ENCODE data around the gene SLC39A1. TPM values are rescaled to one million over a fixed set of nuclear protein-coding genes. Genes with fewer than 3 reads are reported as not detected.
"Not testable (repeated sequence)": the region's sequence is repeated elsewhere in the genome, so short reads cannot be mapped to it uniquely, and the experiment has no call there.

Gene SLC39A1
- total and polyA plus RNA-seq, 4 donors, result 73.4 to 247 (median 122) TPM

DNA sequence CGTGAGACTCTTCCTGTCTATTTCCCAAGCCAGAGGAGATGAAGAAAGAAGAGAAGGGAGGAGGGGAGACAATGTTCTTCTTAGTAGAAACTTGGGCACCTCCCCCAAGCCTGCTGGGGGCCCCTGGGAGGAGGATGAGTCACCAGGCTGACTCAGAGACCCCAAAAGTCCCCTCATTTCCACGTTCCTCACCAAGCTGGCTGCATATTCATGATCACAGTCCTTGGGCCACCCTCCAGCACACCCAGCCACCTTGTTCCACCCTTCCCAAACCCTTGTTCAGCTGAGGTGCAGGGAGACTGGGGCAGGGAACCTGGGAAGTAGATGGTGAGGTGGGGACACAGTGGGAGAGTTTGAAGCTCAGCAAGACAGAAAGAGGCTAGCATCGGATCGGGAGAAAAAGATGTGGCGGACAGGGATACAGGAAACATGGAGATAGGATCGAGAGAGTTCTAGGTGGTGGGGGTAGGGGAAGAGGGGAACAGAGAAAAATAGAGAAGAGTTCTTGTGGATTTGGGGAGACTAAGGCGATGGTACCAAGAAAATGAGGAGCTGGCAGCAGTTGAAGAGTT, 22.1 kb upstream of the SLC39A1 start:
- peak overlapping the region; percentile 49 for H3K4me3 ChIP-seq
- DNase-seq (peak; percentile 33 to 73 (median 46)), ATAC-seq (ENCODE audit: insufficient read depth, low FRiP score) (no peak)
- peak overlapping the region; percentile 69 to 80 for H3K27ac ChIP-seq (ENCODE audit: low read depth in 1 of 2, low read length in 1 of 2)
- H3K27me3 ChIP-seq (ENCODE audit: control insufficient read depth in 3 of 3, insufficient read depth in 3 of 3, low read length in 2 of 3), result no peaks in the 10 kb centered on the region
- peaks cover 2 to 25% (median 5%) of the 10 kb centered on the region in 5 donors for H3K4me1 ChIP-seq (ENCODE audit: control insufficient read depth in 5 of 5, insufficient read depth in 5 of 5, low read length in 5 of 5)
- peaks cover 0 to 13% (median 6%) of the 10 kb centered on the region in 4 donors for H3K36me3 ChIP-seq (ENCODE audit: control insufficient read depth in 4 of 4, insufficient read depth in 4 of 4, low read length in 4 of 4)
- peak overlapping the region; percentile 59 to 94 for H3K9ac ChIP-seq (ENCODE audit: insufficient read depth in 1 of 2, low read length in 2 of 2)
- 16 to 26% methylated on average over 7 of the region's 7 CpGs for WGBS, 2 donors
- TF ChIP-seq CTCF (IDR thresholded peaks at IDR 0.05; ENCODE audit: control extremely low read depth, extremely low read depth), result no peak
- H3K9me3 ChIP-seq (ENCODE audit: control insufficient read depth in 4 of 4, insufficient read depth in 3 of 4, low read length in 3 of 4), result no peaks in the 10 kb centered on the region

DNA sequence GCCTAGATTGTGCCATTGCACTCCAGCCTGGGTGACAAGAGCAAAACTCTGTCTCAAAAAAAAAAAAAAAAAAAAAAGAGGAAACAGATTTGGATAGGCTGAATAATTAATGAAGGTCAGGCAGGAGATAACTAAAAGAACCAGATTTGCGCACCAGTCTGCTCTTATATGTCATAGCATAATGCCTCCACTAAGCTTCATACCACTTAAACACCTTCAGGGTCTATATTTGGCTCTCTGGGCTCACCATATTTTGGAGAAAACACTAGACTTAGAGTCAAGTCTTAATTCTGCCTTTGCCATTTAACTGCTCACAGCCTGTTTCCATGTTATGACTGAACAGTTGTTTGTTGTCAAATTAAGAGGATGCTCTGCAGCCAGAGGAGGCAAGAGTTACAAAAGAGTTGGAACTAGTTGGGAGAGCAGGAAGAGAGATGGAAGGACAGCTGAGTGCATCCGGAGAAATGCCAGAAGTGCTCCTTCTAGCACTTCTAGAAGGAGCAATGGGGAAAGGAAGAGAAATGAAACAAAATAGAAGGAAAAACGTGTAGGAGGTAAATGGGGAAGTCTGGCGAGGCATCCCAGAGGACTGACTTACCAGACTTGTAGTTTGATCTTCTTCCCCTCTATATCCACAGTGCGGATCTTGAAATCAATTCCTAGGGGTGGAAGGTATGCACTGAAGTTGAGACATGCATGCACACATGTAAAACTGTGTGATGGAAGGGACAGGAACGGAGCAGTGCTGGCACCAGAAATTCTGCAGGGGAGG, 21.0 kb upstream of the SLC39A1 start:
- ATAC-seq (ENCODE audit: insufficient read depth, low FRiP score), result no peak
- Histone ChIP-seq H3K4me1 (ENCODE audit: control insufficient read depth in 5 of 5, insufficient read depth in 5 of 5, low read length in 5 of 5) (peaks cover 2 to 25% (median 5%) of the 10 kb centered on the region in 5 donors), H3K27me3 (ENCODE audit: control insufficient read depth in 3 of 3, insufficient read depth in 3 of 3, low read length in 2 of 3) (no peaks in the 10 kb centered on the region), H3K9ac (ENCODE audit: insufficient read depth in 1 of 2, low read length in 2 of 2) (no peak overlapping the region), H3K36me3 (ENCODE audit: control insufficient read depth in 4 of 4, insufficient read depth in 4 of 4, low read length in 4 of 4) (peaks cover 0 to 13% (median 6%) of the 10 kb centered on the region in 4 donors), H3K9me3 (ENCODE audit: control insufficient read depth in 4 of 4, insufficient read depth in 3 of 4, low read length in 3 of 4) (no peaks in the 10 kb centered on the region), H3K4me3 (no peak overlapping the region), H3K27ac (ENCODE audit: low read depth in 1 of 2, low read length in 1 of 2) (no peak overlapping the region)
- DNase-seq, result peak in 2 of 3 donors; percentile 69 to 85
- WGBS, 2 donors, result 60 to 62% methylated on average over 6 of the region's 6 CpGs
- no peak for TF ChIP-seq CTCF (IDR thresholded peaks at IDR 0.05; ENCODE audit: control extremely low read depth, extremely low read depth)

GRCh38 chr1:153981735-153982134, 18.4 kb upstream of the SLC39A1 start:
- not testable (repeated sequence) for H3K4me3 ChIP-seq; H3K27me3 ChIP-seq (ENCODE audit: control insufficient read depth in 3 of 3, insufficient read depth in 3 of 3, low read length in 2 of 3); H3K9me3 ChIP-seq (ENCODE audit: control insufficient read depth in 4 of 4, insufficient read depth in 3 of 4, low read length in 3 of 4); DNase-seq; H3K9ac ChIP-seq (ENCODE audit: insufficient read depth in 1 of 2, low read length in 2 of 2); ATAC-seq (ENCODE audit: insufficient read depth, low FRiP score); H3K27ac ChIP-seq (ENCODE audit: low read depth in 1 of 2, low read length in 1 of 2)
- WGBS, 2 donors, result 85 to 91% methylated on average over 2 of the region's 2 CpGs
- Histone ChIP-seq H3K36me3 (ENCODE audit: control insufficient read depth in 4 of 4, insufficient read depth in 4 of 4, low read length in 4 of 4) (peaks cover 0 to 16% (median 8%) of the 10 kb centered on the region in 4 donors), H3K4me1 (ENCODE audit: control insufficient read depth in 5 of 5, insufficient read depth in 5 of 5, low read length in 5 of 5) (peaks cover 2 to 34% (median 8%) of the 10 kb centered on the region in 5 donors)

- ATAC-seq (ENCODE audit: insufficient read depth, low FRiP score); DNase-seq; H3K27me3 ChIP-seq (ENCODE audit: control insufficient read depth in 3 of 3, insufficient read depth in 3 of 3, low read length in 2 of 3); H3K27ac ChIP-seq (ENCODE audit: low read depth in 1 of 2, low read length in 1 of 2); H3K9ac ChIP-seq (ENCODE audit: insufficient read depth in 1 of 2, low read length in 2 of 2); H3K9me3 ChIP-seq (ENCODE audit: control insufficient read depth in 4 of 4, insufficient read depth in 3 of 4, low read length in 3 of 4); H3K4me3 ChIP-seq: not testable (repeated sequence)
- WGBS, 2 donors, result 94 to 96% methylated on average over 12 of the region's 12 CpGs
- peaks cover 0 to 23% (median 8%) of the 10 kb centered on the region in 5 donors for H3K4me1 ChIP-seq (ENCODE audit: control insufficient read depth in 5 of 5, insufficient read depth in 5 of 5, low read length in 5 of 5)
- peaks cover 5 to 30% (median 16%) of the 10 kb centered on the region in 4 donors for H3K36me3 ChIP-seq (ENCODE audit: control insufficient read depth in 4 of 4, insufficient read depth in 4 of 4, low read length in 4 of 4)
Observed at GRCh38 chr1:153979091-153979490, 15.8 kb upstream of the SLC39A1 start.

Data from lung (tissue), 12 donors.